SK-N-SH treated with all-trans-retinoic acid at 6 μM for 48 hours (cell line): ENCODE results near the gene CNTNAP2.

Source experiments
- ATAC-seq: fragments of 200-7000 bp; cut with Tn5 transposase; 3 replicates; pipeline ENCODE4 v1.9.1; 2020; ENCODE audit warnings: mild to moderate bottlenecking, moderate library complexity
- ARNTL ChIP-seq: fragments of 450-650 bp; formaldehyde crosslinking; IDR thresholded peaks from 2 replicates; pipeline ENCODE4 v1.5.0; 2020; ENCODE audit warnings: low read depth, mild to moderate bottlenecking, moderate library complexity, borderline replicate concordance
- BACH2 ChIP-seq: fragments of 250-450 bp; sonication (Bioruptor Pico); IDR thresholded peaks from 2 replicates; pipeline ENCODE4 v1.9.0; 2021; ENCODE audit warnings: mild to moderate bottlenecking, borderline replicate concordance
- CREB5 ChIP-seq: fragments of 250-450 bp; sonication (Bioruptor Pico); IDR thresholded peaks from 2 replicates; pipeline ENCODE4 v1.5.1; 2020; ENCODE audit warnings: low read depth, mild to moderate bottlenecking, moderate library complexity
- CSDC2 ChIP-seq: fragments of 250-450 bp; sonication (Bioruptor Pico); IDR thresholded peaks from 2 replicates; pipeline ENCODE4 v1.5.0; 2020; ENCODE audit warnings: mild to moderate bottlenecking, moderate library complexity
- CSRNP3 ChIP-seq: fragments of 250-450 bp; sonication (Bioruptor Pico); IDR thresholded peaks from 2 replicates; pipeline ENCODE4 v1.5.1; 2021; ENCODE audit warnings: mild to moderate bottlenecking, moderate library complexity
- ESRRG ChIP-seq: fragments of 250-450 bp; sonication (Bioruptor Pico); IDR thresholded peaks from 2 replicates; pipeline ENCODE4 v1.6.1; 2021; ENCODE audit warnings: mild to moderate bottlenecking
- POU6F1 ChIP-seq: fragments of 250-450 bp; sonication (Bioruptor Pico); IDR thresholded peaks from 2 replicates; pipeline ENCODE4 v1.8.0; 2021; ENCODE audit warnings: low read depth, mild to moderate bottlenecking, moderate library complexity, borderline replicate concordance
- RARB ChIP-seq: fragments of 250-450 bp; sonication (Bioruptor Pico); IDR thresholded peaks from 2 replicates; pipeline ENCODE4 v1.8.0; 2021; ENCODE audit warnings: mild to moderate bottlenecking, moderate library complexity
- TOX ChIP-seq: fragments of 250-450 bp; sonication (Bioruptor Pico); IDR thresholded peaks from 2 replicates; pipeline ENCODE4 v1.8.0; 2021; ENCODE audit warnings: mild to moderate bottlenecking, moderate library complexity, borderline replicate concordance
- ZC3H10 ChIP-seq: fragments of 250-450 bp; sonication (Bioruptor Pico); IDR thresholded peaks from 2 replicates; pipeline ENCODE4 v1.5.1; 2021; ENCODE audit warnings: mild to moderate bottlenecking, moderate library complexity
- ZFP3 ChIP-seq: fragments of 250-450 bp; sonication (Bioruptor Pico); IDR thresholded peaks from 2 replicates; pipeline ENCODE4 v1.5.0; 2020; ENCODE audit warnings: mild to moderate bottlenecking, moderate library complexity
- ZNF565 ChIP-seq: fragments of 450-650 bp; formaldehyde crosslinking; conservative IDR thresholded peaks from 2 replicates; pipeline ENCODE4 v1.5.0; 2020; ENCODE audit warnings: low read depth, mild to moderate bottlenecking, moderate library complexity
- ZNF70 ChIP-seq: fragments of 450-650 bp; formaldehyde crosslinking; IDR thresholded peaks from 2 replicates; pipeline ENCODE4 v1.5.0; 2020; ENCODE audit warnings: mild to moderate bottlenecking, moderate library complexity
- TF ChIP-seq, protein P1 (sequence below): fragments of 250-450 bp; sonication (Bioruptor Pico); IDR thresholded peaks from 2 replicates; pipeline ENCODE4 v1.8.0; 2020; ENCODE audit warnings: mild to moderate bottlenecking, moderate library complexity, borderline replicate concordance
- TF ChIP-seq, protein P2 (sequence below): fragments of 250-450 bp; sonication (Bioruptor Pico); IDR thresholded peaks from 2 replicates; pipeline ENCODE4 v1.5.0; 2020; ENCODE audit warnings: mild to moderate bottlenecking, moderate library complexity

CNTNAP2 gene

GRCh38 chr7:146117576-146117975 lies 975 bp downstream of the CNTNAP2 start:
- ATAC-seq, result no peak
- TF ChIP-seq ZFP3 (CRISPR knock-in tag), result no peak
- TF ChIP-seq, protein P1, sequence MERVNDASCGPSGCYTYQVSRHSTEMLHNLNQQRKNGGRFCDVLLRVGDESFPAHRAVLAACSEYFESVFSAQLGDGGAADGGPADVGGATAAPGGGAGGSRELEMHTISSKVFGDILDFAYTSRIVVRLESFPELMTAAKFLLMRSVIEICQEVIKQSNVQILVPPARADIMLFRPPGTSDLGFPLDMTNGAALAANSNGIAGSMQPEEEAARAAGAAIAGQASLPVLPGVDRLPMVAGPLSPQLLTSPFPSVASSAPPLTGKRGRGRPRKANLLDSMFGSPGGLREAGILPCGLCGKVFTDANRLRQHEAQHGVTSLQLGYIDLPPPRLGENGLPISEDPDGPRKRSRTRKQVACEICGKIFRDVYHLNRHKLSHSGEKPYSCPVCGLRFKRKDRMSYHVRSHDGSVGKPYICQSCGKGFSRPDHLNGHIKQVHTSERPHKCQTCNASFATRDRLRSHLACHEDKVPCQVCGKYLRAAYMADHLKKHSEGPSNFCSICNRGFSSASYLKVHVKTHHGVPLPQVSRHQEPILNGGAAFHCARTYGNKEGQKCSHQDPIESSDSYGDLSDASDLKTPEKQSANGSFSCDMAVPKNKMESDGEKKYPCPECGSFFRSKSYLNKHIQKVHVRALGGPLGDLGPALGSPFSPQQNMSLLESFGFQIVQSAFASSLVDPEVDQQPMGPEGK (CRISPR knock-in tag), result no peak
- no peak for TF ChIP-seq CSRNP3 (CRISPR knock-in tag)
- no peak for TF ChIP-seq POU6F1 (CRISPR knock-in tag)
- TF ChIP-seq BACH2 (CRISPR knock-in tag), result no peak
- no peak for TF ChIP-seq TOX (CRISPR knock-in tag)
- no peak for TF ChIP-seq ZNF565 (CRISPR knock-in tag)

- ATAC-seq, result no peak
Observed at GRCh38 chr7:146119002-146119401, 2.4 kb downstream of the CNTNAP2 start.

DNA sequence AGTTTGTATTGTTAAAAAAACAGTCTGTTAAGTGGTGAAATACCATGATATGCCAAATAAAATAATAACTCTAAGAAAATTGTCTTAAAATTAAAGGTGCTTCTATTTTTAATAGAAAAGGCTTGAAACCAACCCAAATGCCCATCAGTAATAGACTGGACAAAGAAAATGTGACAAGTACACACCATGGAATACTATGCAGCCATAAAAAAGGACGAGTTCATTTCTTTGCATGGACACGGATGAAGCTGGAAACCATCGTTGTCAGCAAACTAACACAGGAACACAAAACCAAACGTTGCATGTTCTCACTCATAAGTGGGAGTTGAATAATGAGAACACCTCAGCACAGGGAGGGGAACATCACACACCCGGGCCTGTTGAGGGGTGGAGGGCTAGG lies 7.1 kb downstream of the CNTNAP2 start:
- TF ChIP-seq ZC3H10, result no peak
- no peak for TF ChIP-seq ARNTL
- TF ChIP-seq TOX (CRISPR knock-in tag), result no peak
- TF ChIP-seq CSRNP3 (CRISPR knock-in tag), result no peak
- no peak for TF ChIP-seq ZFP3 (CRISPR knock-in tag)
- TF ChIP-seq CREB5 (CRISPR knock-in tag), result no peak
- TF ChIP-seq ESRRG, result no peak
- TF ChIP-seq RARB, result no peak
- TF ChIP-seq, protein P2, sequence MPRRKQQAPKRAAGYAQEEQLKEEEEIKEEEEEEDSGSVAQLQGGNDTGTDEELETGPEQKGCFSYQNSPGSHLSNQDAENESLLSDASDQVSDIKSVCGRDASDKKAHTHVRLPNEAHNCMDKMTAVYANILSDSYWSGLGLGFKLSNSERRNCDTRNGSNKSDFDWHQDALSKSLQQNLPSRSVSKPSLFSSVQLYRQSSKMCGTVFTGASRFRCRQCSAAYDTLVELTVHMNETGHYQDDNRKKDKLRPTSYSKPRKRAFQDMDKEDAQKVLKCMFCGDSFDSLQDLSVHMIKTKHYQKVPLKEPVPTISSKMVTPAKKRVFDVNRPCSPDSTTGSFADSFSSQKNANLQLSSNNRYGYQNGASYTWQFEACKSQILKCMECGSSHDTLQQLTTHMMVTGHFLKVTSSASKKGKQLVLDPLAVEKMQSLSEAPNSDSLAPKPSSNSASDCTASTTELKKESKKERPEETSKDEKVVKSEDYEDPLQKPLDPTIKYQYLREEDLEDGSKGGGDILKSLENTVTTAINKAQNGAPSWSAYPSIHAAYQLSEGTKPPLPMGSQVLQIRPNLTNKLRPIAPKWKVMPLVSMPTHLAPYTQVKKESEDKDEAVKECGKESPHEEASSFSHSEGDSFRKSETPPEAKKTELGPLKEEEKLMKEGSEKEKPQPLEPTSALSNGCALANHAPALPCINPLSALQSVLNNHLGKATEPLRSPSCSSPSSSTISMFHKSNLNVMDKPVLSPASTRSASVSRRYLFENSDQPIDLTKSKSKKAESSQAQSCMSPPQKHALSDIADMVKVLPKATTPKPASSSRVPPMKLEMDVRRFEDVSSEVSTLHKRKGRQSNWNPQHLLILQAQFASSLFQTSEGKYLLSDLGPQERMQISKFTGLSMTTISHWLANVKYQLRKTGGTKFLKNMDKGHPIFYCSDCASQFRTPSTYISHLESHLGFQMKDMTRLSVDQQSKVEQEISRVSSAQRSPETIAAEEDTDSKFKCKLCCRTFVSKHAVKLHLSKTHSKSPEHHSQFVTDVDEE (CRISPR knock-in tag), result no peak
- TF ChIP-seq CSDC2 (CRISPR knock-in tag), result no peak
- no peak for TF ChIP-seq BACH2 (CRISPR knock-in tag)
- TF ChIP-seq ZNF70, result no peak
- no peak for TF ChIP-seq ZNF565 (CRISPR knock-in tag)
- no peak for ATAC-seq

More at GRCh38 chr7:146119002-146119401, 2.4 kb downstream of the CNTNAP2 start:
- no peak for TF ChIP-seq CSRNP3 (CRISPR knock-in tag)
